WTC11 (cell line): ENCODE results near the gene PPP1R9A. TPM values are rescaled to one million over a fixed set of nuclear protein-coding genes. Genes with fewer than 3 reads are reported as not detected.

ENCODE experiments used
- ATAC-seq: fragments of 200-7000 bp; cut with Tn5 transposase; 2 replicates; pipeline ENCODE4 v1.10.0; 2021; ENCODE audit warnings: mild to moderate bottlenecking, moderate library complexity
- CTCF ChIA-PET: fragments of 300-600 bp; sonication (Branson Sonifier 250); formaldehyde crosslinking; loops from one replicate; lab custom pipeline; 2021; ENCODE audit warnings: antibody characterized with exemption; lab: Charles Lee
- POLR2A ChIA-PET: fragments of 350-600 bp; sonication (Branson Sonifier 250); formaldehyde crosslinking; loops from one replicate; lab custom pipeline; 2021; ENCODE audit warnings: antibody characterized with exemption; lab: Charles Lee
- DNase-seq: peaks from one replicate; pipeline ENCODE4 v3.0.0; 2021; ENCODE audit warnings: low spot score
- H3K27ac Mint-ChIP-seq: 2 replicates; pipeline ENCODE4 v1.8.0; 2021; ENCODE audit warnings: mixed read lengths
- H3K27me3 Mint-ChIP-seq: 2 replicates; pipeline ENCODE4 v1.8.0; 2021; ENCODE audit warnings: low read depth, mild to moderate bottlenecking, moderate library complexity, mixed read lengths
- H3K36me3 Mint-ChIP-seq: 2 replicates; pipeline ENCODE4 v1.8.0; 2021; ENCODE audit warnings: mixed read lengths
- H3K4me1 Mint-ChIP-seq: 2 replicates; pipeline ENCODE4 v1.8.0; 2022; ENCODE audit warnings: mixed read lengths
- H3K4me3 Mint-ChIP-seq: 2 replicates; pipeline ENCODE4 v1.8.0; 2021; ENCODE audit warnings: mild to moderate bottlenecking, moderate library complexity, mixed read lengths
- H3K9me3 Mint-ChIP-seq: 2 replicates; pipeline ENCODE4 v1.8.0; 2021; ENCODE audit warnings: mixed read lengths
- CREB1 ChIP-seq: sonication (generic); formaldehyde crosslinking; IDR thresholded peaks from 2 replicates; pipeline ENCODE4 v1.8.0; 2023; ENCODE audit warnings: mild to moderate bottlenecking, missing genetic modification reagents
- CREM ChIP-seq: sonication (generic); formaldehyde crosslinking; IDR thresholded peaks from 2 replicates; pipeline ENCODE4 v1.8.1; 2022; ENCODE audit warnings: mild to moderate bottlenecking, missing genetic modification reagents, moderate library complexity
- ESRRA ChIP-seq: sonication (generic); formaldehyde crosslinking; IDR thresholded peaks from 2 replicates; pipeline ENCODE4 v1.8.1; 2022; ENCODE audit warnings: mild to moderate bottlenecking, missing genetic modification reagents, borderline replicate concordance
- GABPB1 ChIP-seq: sonication (generic); formaldehyde crosslinking; IDR thresholded peaks from 2 replicates; pipeline ENCODE4 v1.8.1; 2023; ENCODE audit warnings: mild to moderate bottlenecking, missing genetic modification reagents
- MXD4 ChIP-seq: fragments of 250-450 bp; sonication (Bioruptor Pico); IDR thresholded peaks from 2 replicates; pipeline ENCODE4 v1.8.0; 2021; ENCODE audit warnings: mild to moderate bottlenecking, moderate library complexity, borderline replicate concordance
- NFATC4 ChIP-seq: fragments of 250-450 bp; sonication (Bioruptor Pico); IDR thresholded peaks from 2 replicates; pipeline ENCODE4 v1.9.0; 2021; ENCODE audit warnings: mild to moderate bottlenecking
- NFYB ChIP-seq: sonication (generic); formaldehyde crosslinking; conservative IDR thresholded peaks from 2 replicates; pipeline ENCODE4 v1.8.0; 2022; ENCODE audit warnings: low read depth, missing genetic modification reagents
- PRRX2 ChIP-seq: fragments of 250-450 bp; sonication (Bioruptor Pico); IDR thresholded peaks from 2 replicates; pipeline ENCODE4 v1.8.0; 2021; ENCODE audit warnings: mild to moderate bottlenecking
- RELA ChIP-seq: sonication (generic); formaldehyde crosslinking; IDR thresholded peaks from 2 replicates; pipeline ENCODE4 v1.8.1; 2022; ENCODE audit warnings: missing genetic modification reagents, mild to moderate bottlenecking, borderline replicate concordance
- RORB ChIP-seq: fragments of 250-450 bp; sonication (Bioruptor Pico); IDR thresholded peaks from 2 replicates; pipeline ENCODE4 v1.9.0; 2021; ENCODE audit warnings: mild to moderate bottlenecking
- TCF7 ChIP-seq: sonication (generic); formaldehyde crosslinking; IDR thresholded peaks from 2 replicates; pipeline ENCODE4 v1.8.0; 2022; ENCODE audit warnings: mild to moderate bottlenecking, low read depth, missing genetic modification reagents, moderate library complexity
- TEAD4 ChIP-seq: sonication (generic); formaldehyde crosslinking; IDR thresholded peaks from 2 replicates; pipeline ENCODE4 v1.8.0; 2022; ENCODE audit warnings: mild to moderate bottlenecking, missing genetic modification reagents
- TP53 ChIP-seq: sonication (generic); formaldehyde crosslinking; IDR thresholded peaks from 2 replicates; pipeline ENCODE4 v1.8.1; 2023; ENCODE audit warnings: mild to moderate bottlenecking, missing genetic modification reagents
- ZNF121 ChIP-seq: sonication (generic); formaldehyde crosslinking; IDR thresholded peaks from 2 replicates; pipeline ENCODE4 v1.8.0; 2023; ENCODE audit warnings: missing genetic modification reagents
- ZNF219 ChIP-seq: sonication (generic); formaldehyde crosslinking; IDR thresholded peaks from 2 replicates; pipeline ENCODE4 v1.8.0; 2023; ENCODE audit warnings: missing genetic modification reagents, mild to moderate bottlenecking, borderline replicate concordance
- ZNF396 ChIP-seq: fragments of 250-450 bp; sonication (Bioruptor Pico); IDR thresholded peaks from 2 replicates; pipeline ENCODE4 v1.8.0; 2021; ENCODE audit warnings: mild to moderate bottlenecking, moderate library complexity, borderline replicate concordance
- ZNF423 ChIP-seq: fragments of 250-450 bp; sonication (Bioruptor Pico); IDR thresholded peaks from 2 replicates; pipeline ENCODE4 v2.1.2; 2022; ENCODE audit warnings: mild to moderate bottlenecking, moderate library complexity
- total RNA-seq: library from RNA; stranded (reverse); gene quantifications from 3 replicates; pipeline ENCODE4 v1.2.3, GENCODE V29; 2021
- TF ChIP-seq, protein P1 (sequence below): sonication (generic); formaldehyde crosslinking; IDR thresholded peaks from 2 replicates; pipeline ENCODE4 v1.8.0; 2022; ENCODE audit warnings: missing genetic modification reagents
- TF ChIP-seq, protein P2 (sequence below): sonication (generic); formaldehyde crosslinking; IDR thresholded peaks from 2 replicates; pipeline ENCODE4 v1.8.1; 2023; ENCODE audit warnings: mild to moderate bottlenecking, missing genetic modification reagents
- TF ChIP-seq, protein P3 (sequence below): fragments of 200-600 bp; IDR thresholded peaks from 2 replicates; pipeline ENCODE4 v1.8.0; 2022; ENCODE audit warnings: antibody characterized with exemption
- TF ChIP-seq, protein P4 (sequence below): sonication (generic); formaldehyde crosslinking; IDR thresholded peaks from 2 replicates; pipeline ENCODE4 v1.8.1; 2023; ENCODE audit warnings: mild to moderate bottlenecking, missing genetic modification reagents, moderate library complexity

Gene PPP1R9A
- total RNA-seq, 1 experiment from 2014 or later: 16.8 TPM

DNA sequence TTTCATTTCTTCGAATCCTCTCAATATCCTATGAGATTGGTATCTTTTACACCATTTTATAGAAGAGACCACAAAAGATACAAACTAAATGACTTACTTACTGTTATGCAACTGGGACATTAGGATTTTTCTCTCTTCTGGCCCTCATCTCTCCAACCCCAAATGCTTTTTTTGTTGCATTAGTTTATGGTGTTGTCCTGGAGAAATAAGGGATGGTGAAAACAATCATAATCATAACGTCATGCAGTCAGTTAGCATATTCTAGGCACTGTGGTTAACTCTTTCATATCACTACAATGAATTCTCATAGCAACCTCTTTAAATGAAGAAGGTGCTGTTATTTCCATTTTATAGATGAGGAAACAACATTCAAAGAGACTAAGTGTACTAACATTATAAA lies 312.3 kb downstream of the PPP1R9A start:
- Mint-ChIP-seq H3K36me3 (no peaks in the 10 kb centered on the region), H3K9me3 (peaks cover 6% of the 10 kb centered on the region), H3K27ac (no peak overlapping the region), H3K27me3 (no peaks in the 10 kb centered on the region), H3K4me3 (no peak overlapping the region), H3K4me1 (no peaks in the 10 kb centered on the region)
- no peak for TF ChIP-seq GABPB1 (CRISPR knock-in tag)
- TF ChIP-seq, protein P1, sequence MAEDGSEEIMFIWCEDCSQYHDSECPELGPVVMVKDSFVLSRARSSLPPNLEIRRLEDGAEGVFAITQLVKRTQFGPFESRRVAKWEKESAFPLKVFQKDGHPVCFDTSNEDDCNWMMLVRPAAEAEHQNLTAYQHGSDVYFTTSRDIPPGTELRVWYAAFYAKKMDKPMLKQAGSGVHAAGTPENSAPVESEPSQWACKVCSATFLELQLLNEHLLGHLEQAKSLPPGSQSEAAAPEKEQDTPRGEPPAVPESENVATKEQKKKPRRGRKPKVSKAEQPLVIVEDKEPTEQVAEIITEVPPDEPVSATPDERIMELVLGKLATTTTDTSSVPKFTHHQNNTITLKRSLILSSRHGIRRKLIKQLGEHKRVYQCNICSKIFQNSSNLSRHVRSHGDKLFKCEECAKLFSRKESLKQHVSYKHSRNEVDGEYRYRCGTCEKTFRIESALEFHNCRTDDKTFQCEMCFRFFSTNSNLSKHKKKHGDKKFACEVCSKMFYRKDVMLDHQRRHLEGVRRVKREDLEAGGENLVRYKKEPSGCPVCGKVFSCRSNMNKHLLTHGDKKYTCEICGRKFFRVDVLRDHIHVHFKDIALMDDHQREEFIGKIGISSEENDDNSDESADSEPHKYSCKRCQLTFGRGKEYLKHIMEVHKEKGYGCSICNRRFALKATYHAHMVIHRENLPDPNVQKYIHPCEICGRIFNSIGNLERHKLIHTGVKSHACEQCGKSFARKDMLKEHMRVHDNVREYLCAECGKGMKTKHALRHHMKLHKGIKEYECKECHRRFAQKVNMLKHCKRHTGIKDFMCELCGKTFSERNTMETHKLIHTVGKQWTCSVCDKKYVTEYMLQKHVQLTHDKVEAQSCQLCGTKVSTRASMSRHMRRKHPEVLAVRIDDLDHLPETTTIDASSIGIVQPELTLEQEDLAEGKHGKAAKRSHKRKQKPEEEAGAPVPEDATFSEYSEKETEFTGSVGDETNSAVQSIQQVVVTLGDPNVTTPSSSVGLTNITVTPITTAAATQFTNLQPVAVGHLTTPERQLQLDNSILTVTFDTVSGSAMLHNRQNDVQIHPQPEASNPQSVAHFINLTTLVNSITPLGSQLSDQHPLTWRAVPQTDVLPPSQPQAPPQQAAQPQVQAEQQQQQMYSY (CRISPR knock-in tag): no peak
- TF ChIP-seq ZNF121: no peak
- no peak for TF ChIP-seq RELA (CRISPR knock-in tag)
- TF ChIP-seq PRRX2 (CRISPR knock-in tag): no peak
- TF ChIP-seq ESRRA (CRISPR knock-in tag): no peak
- TF ChIP-seq, protein P2, sequence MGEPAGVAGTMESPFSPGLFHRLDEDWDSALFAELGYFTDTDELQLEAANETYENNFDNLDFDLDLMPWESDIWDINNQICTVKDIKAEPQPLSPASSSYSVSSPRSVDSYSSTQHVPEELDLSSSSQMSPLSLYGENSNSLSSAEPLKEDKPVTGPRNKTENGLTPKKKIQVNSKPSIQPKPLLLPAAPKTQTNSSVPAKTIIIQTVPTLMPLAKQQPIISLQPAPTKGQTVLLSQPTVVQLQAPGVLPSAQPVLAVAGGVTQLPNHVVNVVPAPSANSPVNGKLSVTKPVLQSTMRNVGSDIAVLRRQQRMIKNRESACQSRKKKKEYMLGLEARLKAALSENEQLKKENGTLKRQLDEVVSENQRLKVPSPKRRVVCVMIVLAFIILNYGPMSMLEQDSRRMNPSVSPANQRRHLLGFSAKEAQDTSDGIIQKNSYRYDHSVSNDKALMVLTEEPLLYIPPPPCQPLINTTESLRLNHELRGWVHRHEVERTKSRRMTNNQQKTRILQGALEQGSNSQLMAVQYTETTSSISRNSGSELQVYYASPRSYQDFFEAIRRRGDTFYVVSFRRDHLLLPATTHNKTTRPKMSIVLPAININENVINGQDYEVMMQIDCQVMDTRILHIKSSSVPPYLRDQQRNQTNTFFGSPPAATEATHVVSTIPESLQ (CRISPR knock-in tag): no peak
- no peak for TF ChIP-seq ZNF219 (CRISPR knock-in tag)
- TF ChIP-seq NFATC4: no peak
- no peak for TF ChIP-seq TP53
- TF ChIP-seq MXD4: no peak
- TF ChIP-seq CREB1: no peak
- TF ChIP-seq ZNF423 (CRISPR knock-in tag): no peak
- no peak for DNase-seq
- ChIA-PET CTCF (no interaction called here), POLR2A (no interaction called here)
- no peak for ATAC-seq

GRCh38 chr7:95220328-95220727 lies 312.9 kb downstream of the PPP1R9A start:
- CTCF ChIA-PET: interaction anchor here (1.5 kb wide), 1 partner anchor 27 kb away, joined by 4 read pairs; no protein-coding TSS in a partner anchor
- H3K4me1 Mint-ChIP-seq: no peaks in the 10 kb centered on the region
- DNase-seq (no peak), ATAC-seq (no peak)
- no peak overlapping the region for H3K4me3 Mint-ChIP-seq
- no peaks in the 10 kb centered on the region for H3K27me3 Mint-ChIP-seq
- peaks cover 6% of the 10 kb centered on the region; the same call in 1 of the 2 replicates for H3K9me3 Mint-ChIP-seq
- TF ChIP-seq NFYB (CRISPR knock-in tag) (no peak), ZNF396 (CRISPR knock-in tag) (no peak), RORB (CRISPR knock-in tag) (no peak), GABPB1 (CRISPR knock-in tag) (no peak)
- POLR2A ChIA-PET: no interaction called here
- H3K36me3 Mint-ChIP-seq: no peaks in the 10 kb centered on the region
- H3K27ac Mint-ChIP-seq: no peak overlapping the region

DNA sequence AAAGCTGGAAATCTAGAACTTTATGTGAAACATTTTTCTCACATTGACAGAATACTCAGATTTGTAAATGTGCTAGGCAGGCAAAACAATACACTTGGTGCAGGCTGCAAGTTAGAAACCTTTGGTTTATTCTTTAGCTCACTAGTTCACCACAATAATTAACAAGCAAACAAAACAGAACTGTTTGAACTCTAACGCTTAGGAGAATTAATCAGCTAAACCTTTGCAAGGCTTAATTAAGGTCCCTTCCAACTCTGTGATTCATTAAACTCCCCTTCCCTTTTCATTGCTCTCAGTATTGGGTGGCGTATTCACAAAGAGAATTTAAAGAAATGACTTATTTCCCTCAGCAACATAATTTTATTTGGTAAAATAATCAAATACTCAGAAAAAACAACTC lies 317.9 kb downstream of the PPP1R9A start:
- POLR2A ChIA-PET: no interaction called here
- H3K36me3 Mint-ChIP-seq: peaks cover 7% of the 10 kb centered on the region
- DNase-seq: no peak
- H3K4me1 Mint-ChIP-seq: no peaks in the 10 kb centered on the region
- H3K9me3 Mint-ChIP-seq: peaks cover 3% of the 10 kb centered on the region; the same call in 1 of the 2 replicates
- H3K27me3 Mint-ChIP-seq: no peaks in the 10 kb centered on the region
- TF ChIP-seq CREM (CRISPR knock-in tag) (no peak), TEAD4 (CRISPR knock-in tag) (no peak), TCF7 (no peak)
- TF ChIP-seq, protein P3, sequence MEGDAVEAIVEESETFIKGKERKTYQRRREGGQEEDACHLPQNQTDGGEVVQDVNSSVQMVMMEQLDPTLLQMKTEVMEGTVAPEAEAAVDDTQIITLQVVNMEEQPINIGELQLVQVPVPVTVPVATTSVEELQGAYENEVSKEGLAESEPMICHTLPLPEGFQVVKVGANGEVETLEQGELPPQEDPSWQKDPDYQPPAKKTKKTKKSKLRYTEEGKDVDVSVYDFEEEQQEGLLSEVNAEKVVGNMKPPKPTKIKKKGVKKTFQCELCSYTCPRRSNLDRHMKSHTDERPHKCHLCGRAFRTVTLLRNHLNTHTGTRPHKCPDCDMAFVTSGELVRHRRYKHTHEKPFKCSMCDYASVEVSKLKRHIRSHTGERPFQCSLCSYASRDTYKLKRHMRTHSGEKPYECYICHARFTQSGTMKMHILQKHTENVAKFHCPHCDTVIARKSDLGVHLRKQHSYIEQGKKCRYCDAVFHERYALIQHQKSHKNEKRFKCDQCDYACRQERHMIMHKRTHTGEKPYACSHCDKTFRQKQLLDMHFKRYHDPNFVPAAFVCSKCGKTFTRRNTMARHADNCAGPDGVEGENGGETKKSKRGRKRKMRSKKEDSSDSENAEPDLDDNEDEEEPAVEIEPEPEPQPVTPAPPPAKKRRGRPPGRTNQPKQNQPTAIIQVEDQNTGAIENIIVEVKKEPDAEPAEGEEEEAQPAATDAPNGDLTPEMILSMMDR: no peak
- TF ChIP-seq, protein P4, sequence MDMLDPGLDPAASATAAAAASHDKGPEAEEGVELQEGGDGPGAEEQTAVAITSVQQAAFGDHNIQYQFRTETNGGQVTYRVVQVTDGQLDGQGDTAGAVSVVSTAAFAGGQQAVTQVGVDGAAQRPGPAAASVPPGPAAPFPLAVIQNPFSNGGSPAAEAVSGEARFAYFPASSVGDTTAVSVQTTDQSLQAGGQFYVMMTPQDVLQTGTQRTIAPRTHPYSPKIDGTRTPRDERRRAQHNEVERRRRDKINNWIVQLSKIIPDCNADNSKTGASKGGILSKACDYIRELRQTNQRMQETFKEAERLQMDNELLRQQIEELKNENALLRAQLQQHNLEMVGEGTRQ (CRISPR knock-in tag): no peak
- H3K27ac Mint-ChIP-seq: no peak overlapping the region
- H3K4me3 Mint-ChIP-seq: no peak overlapping the region
- CTCF ChIA-PET: no interaction called here
- ATAC-seq: no peak
